Epithelial cell of proximal tubule (primary cell): ENCODE measurements around the gene MYO10. TPM values are rescaled to one million over a fixed set of nuclear protein-coding genes. Genes with fewer than 3 reads are reported as not detected.

Experiments used
- DNase-seq: peaks from one replicate; pipeline ENCODE4 v3.0.0-alpha.2; 2011; ENCODE audit warnings: low read depth
- H3K4me3 ChIP-seq: 2 replicates; pipeline ENCODE4 v1.5.1; 2011; ENCODE audit warnings: low read depth, mild to moderate bottlenecking, low read length
- CTCF ChIP-seq: conservative IDR thresholded peaks from 2 replicates; pipeline ENCODE4 v1.5.1; 2012; ENCODE audit warnings: low read depth, mild to moderate bottlenecking, low read length
- total RNA-seq: library from RNA; depleted of rRNA; stranded (reverse); fragments of >200 nt; gene quantifications from 2 replicates; pipeline ENCODE4 v1.2.3, GENCODE V29; 2015

MYO10 gene
- total RNA-seq, 1 donor from 2014 or later: 31.5 TPM

- no peak for DNase-seq
- no peak for TF ChIP-seq CTCF
- no peak overlapping the region for H3K4me3 ChIP-seq
Observed at GRCh38 chr5:16943846-16944678, 8.0 kb upstream of the MYO10 start.

GRCh38 chr5:16937503-16938161, 1.5 kb upstream of the MYO10 start:
- DNase-seq: no peak

GRCh38 chr5:16936989-16937438, 926 bp upstream of the MYO10 start:
- DNase-seq: no peak
- H3K4me3 ChIP-seq: peak overlapping the region; percentile 87
- no peak for TF ChIP-seq CTCF

More at GRCh38 chr5:16937503-16938161, 1.5 kb upstream of the MYO10 start:
- H3K4me3 ChIP-seq: no peak overlapping the region
- TF ChIP-seq CTCF: no peak

- TF ChIP-seq CTCF: no peak
- H3K4me3 ChIP-seq: peak overlapping the region; percentile 87
- DNase-seq: no peak
Observed at GRCh38 chr5:16935231-16936149, 598 bp downstream of the MYO10 start.

GRCh38 chr5:16934677-16935153, 1.4 kb downstream of the MYO10 start:
- no peak for DNase-seq

More at GRCh38 chr5:16934677-16935153, 1.4 kb downstream of the MYO10 start:
- H3K4me3 ChIP-seq: peak overlapping the region; percentile 87
- TF ChIP-seq CTCF: no peak
